Loucy (cell line): ENCODE measurements around the gene RBMS3.

Experiments used
- CTCF ChIP-seq: fragments of 200-600 bp; sonication (generic); conservative IDR thresholded peaks from 2 replicates; pipeline ENCODE4 v1.5.1; 2014; ENCODE audit warnings: mild to moderate bottlenecking, antibody characterized with exemption, low read length
- EZH2phosphoT487 ChIP-seq: fragments of 200-600 bp; IDR thresholded peaks from 2 replicates; pipeline ENCODE4 v1.6.1; 2018; ENCODE audit warnings: antibody characterized with exemption, mild to moderate bottlenecking, moderate library complexity, borderline replicate concordance

GRCh38 chr3:29531644-29532043, 250.8 kb downstream of the RBMS3 start:
- TF ChIP-seq CTCF (no peak), EZH2phosphoT487 (no peak)
